ENCODE data around the gene MYH9.
A peak's percentile ranks its signal among the peaks of the same experiment; 100 is the strongest.
"Not testable (repeated sequence)": the region's sequence is repeated elsewhere in the genome, so short reads cannot be mapped to it uniquely, and the experiment has no call there.

Gene MYH9

DNA sequence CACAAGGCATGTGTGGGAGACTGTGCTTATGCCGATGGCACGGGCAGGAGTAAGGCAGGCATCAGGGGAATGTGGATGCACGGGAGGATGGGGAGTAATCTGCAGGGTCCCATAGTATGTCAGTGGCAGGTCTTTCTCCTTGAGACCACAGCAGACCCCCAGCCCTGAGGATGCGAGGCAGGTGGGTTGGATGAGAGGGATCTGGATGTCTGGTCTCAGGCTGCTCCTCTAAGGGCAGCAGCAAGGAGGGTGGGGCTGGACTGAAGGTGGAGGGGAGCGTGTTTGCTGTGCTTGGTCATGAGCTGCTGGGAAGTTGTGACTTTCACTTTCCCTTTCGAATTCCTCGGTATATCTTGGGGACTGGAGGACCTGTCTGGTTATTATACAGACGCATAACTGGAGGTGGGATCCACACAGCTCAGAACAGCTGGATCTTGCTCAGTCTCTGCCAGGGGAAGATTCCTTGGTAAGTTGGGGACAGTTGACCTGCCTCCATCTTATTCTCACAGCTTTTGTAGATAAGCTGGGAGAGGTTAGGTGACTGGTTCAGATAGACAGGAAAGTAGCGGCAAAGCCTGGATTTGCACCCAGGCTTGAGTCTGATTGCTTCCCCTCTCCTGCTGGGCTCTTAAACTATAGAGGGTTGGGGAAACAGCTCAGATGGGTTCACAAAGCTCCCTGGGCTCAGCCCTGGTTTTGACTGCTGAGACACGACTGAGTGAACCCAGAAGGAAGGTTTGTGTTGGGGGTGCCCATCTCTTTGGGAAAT lies 134.8 kb downstream of the MYH9 start, which contains the start of gene APOL1:
TSS of gene APOL1 (plus strand) at position 380 of the 769 bp plus-strand sequence. CDS start 1,823 bp downstream, outside the sequence.
- no peak for DNase-seq (ENCODE audit: low spot score)
- TF ChIP-seq, protein P1, sequence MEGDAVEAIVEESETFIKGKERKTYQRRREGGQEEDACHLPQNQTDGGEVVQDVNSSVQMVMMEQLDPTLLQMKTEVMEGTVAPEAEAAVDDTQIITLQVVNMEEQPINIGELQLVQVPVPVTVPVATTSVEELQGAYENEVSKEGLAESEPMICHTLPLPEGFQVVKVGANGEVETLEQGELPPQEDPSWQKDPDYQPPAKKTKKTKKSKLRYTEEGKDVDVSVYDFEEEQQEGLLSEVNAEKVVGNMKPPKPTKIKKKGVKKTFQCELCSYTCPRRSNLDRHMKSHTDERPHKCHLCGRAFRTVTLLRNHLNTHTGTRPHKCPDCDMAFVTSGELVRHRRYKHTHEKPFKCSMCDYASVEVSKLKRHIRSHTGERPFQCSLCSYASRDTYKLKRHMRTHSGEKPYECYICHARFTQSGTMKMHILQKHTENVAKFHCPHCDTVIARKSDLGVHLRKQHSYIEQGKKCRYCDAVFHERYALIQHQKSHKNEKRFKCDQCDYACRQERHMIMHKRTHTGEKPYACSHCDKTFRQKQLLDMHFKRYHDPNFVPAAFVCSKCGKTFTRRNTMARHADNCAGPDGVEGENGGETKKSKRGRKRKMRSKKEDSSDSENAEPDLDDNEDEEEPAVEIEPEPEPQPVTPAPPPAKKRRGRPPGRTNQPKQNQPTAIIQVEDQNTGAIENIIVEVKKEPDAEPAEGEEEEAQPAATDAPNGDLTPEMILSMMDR (IDR thresholded peaks at IDR 0.05): no peak
- Histone ChIP-seq H3K4me3 (peak within 1 kb of the TSS; percentile 71), H3K27ac (peak within 1 kb of the TSS; percentile 76 to 82)

DNA sequence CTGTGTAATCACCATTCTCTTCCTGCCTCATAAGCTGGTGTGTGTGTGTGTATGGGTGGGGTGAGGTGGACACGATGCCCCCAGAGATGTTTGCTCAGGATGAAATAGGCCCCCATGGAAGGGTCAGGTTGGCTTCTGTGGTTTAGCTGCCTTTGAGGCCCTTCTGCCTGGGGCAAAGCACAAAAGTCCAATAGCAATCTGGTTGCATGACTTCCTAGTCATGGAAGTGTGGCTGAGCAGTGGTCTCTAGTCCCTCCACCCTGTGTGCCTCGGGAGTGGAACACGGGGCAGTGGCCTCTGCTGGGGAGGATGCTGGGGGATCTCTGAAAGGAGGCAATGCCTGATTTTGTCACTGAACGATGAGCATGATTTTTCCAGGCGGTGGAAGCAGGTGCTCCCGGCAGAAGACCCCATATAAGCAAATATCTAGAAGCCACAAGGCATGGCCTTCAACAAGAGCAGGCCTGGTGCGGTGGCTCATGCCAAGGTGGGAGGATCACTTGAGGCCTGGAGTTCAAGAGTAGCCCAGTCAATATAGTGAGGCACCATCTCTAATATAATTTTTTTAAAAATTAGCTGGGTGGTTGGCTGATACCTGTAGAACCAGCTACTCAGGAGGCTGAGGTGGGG lies 135.7 kb downstream of the MYH9 start:
- H3K27ac ChIP-seq; H3K4me3 ChIP-seq; DNase-seq (ENCODE audit: low spot score): not testable (repeated sequence)

DNA sequence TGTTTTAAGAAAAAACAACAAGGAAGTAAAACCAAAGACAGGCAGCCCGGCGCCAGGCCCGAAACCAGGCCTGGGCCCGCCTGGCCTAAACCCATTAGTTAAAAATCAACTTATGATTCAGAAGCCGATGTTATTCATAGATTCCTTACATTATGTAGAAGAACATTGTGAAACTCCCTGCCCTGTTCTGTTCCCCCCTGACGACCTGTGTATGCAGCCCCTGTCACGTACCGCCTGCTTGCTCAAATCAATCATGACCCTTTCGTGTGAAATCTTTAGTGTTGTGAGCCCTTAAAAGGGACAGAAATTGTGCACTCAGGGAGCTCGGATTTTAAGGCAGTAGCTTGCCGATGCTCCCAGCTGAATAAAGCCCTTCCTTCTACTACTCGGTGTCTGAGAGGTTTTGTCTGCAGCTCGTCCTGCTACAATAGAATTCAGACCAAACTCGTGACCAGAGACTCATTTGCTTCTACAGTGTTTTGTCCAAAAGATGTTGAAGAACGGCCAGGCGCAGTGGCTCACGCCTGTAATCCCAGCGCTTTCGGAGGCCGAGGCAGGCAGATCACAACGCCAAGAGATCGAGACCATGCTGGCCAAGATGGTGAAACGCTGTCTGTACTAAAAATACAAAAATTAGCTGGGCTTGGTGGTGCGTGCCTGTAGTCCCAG lies 137.3 kb downstream of the MYH9 start:
- H3K4me3 ChIP-seq; DNase-seq (ENCODE audit: low spot score): not testable (repeated sequence)
- peak overlapping the region in 1 of 2 donors; percentile 16 for H3K27ac ChIP-seq

DNA sequence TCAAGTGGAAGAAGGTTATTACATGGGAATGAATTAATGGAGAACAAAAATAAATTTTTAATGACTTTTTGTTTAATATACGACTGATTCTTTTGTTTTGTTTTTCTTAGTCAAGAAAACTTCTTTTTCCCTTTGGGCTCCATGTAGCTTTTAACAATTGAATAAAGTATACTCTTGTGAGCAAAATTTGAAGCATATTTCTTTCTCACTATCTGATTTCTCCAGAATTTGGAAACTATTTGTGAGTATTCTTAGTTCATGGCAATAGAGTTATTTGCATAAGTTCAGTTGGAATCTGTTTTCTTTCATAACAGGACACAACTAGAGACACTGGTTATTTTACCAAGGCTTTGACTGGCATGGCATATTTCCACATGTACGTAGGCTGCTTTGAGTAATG lies 138.6 kb downstream of the MYH9 start:
- Histone ChIP-seq H3K27ac (peak overlapping the region in 1 of 2 donors; percentile 68), H3K4me3 (no peak overlapping the region)
- no peak for DNase-seq (ENCODE audit: low spot score)
- TF ChIP-seq, protein P1 (IDR thresholded peaks at IDR 0.05): no peak

DNA sequence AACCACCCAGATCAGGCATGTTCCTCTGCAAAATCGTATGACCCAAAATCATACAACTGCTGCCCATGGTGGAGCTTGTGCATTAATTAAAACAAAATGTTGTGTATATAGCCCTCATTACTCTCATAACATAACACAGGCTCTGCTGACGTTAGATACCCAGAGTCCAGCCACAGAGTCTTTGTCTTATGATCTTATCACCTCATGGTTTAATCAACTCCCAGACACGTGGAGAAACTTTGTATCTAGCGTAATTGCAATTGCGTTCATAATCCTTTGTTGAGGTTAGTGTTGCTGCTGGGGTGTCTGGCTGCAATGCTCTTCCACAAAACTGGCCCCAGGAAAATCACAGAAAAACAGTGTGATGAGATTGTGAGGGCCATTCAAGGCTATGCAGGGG lies 139.8 kb downstream of the MYH9 start:
- peak; percentile 52 for DNase-seq (ENCODE audit: low spot score)
- TF ChIP-seq, protein P1 (IDR thresholded peaks at IDR 0.05): no peak
- Histone ChIP-seq H3K27ac (no peak overlapping the region), H3K4me3 (no peak overlapping the region)

DNA sequence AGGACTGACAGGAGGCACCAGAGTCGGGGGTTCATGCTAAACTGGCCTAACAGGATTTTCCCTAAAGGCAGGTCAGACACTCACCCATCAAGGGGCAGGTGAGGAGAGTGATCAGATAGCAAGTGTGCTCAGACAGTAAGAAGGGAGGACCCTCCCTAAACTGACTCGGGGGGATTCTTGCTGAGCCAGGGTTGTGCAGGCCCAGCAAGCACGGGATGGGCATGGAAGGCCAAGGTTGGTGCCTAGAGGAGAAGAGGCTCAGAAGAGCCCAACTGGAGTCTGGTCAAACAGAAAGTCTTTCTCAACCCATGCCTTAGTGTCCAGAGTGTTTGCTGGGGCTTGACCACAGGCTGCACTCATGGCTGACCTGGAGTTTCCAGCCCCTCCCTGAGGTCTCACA lies 141.0 kb downstream of the MYH9 start:
- Histone ChIP-seq H3K27ac (no peak overlapping the region), H3K4me3 (no peak overlapping the region)
- TF ChIP-seq, protein P1 (IDR thresholded peaks at IDR 0.05): no peak
- no peak for DNase-seq (ENCODE audit: low spot score)

DNA sequence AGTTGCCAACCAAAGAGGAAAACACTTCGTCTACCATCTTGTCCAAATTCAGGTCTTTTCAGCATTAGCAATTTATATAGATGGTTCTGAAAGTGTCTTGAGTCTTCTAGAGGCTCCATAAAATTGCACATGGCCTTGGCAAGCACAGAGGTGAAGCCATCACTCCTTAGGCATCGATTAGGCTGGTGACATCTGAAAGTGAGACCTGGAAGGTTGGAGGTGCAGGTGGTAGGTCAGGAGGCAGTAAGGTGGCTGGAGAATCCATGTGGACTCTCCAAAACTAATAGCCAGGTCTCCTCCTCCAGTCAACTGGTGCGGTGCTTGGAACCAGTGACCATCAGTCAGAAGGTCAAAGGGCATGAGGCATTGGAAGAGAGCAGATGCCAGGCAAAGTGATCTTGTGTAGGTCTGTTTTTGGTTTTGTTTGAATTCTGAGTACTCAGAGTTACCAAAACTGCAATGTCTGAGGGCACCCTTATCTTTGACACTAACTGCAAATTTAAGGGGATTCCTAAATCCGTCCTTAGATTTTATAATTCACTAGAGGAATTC lies 141.9 kb downstream of the MYH9 start:
- Histone ChIP-seq H3K27ac (no peak overlapping the region), H3K4me3 (no peak overlapping the region)
- TF ChIP-seq, protein P1 (IDR thresholded peaks at IDR 0.05): no peak
- no peak for DNase-seq (ENCODE audit: low spot score)

Data from coronary artery (tissue), 2 donors.